ENCODE data around the gene VARS1. TPM values are rescaled to one million over a fixed set of nuclear protein-coding genes. Genes with fewer than 3 reads are reported as not detected.

The VARS1 gene
- total and polyA plus RNA-seq, 5 donors, result 14.8 to 30.6 (median 23.3) TPM

DNA sequence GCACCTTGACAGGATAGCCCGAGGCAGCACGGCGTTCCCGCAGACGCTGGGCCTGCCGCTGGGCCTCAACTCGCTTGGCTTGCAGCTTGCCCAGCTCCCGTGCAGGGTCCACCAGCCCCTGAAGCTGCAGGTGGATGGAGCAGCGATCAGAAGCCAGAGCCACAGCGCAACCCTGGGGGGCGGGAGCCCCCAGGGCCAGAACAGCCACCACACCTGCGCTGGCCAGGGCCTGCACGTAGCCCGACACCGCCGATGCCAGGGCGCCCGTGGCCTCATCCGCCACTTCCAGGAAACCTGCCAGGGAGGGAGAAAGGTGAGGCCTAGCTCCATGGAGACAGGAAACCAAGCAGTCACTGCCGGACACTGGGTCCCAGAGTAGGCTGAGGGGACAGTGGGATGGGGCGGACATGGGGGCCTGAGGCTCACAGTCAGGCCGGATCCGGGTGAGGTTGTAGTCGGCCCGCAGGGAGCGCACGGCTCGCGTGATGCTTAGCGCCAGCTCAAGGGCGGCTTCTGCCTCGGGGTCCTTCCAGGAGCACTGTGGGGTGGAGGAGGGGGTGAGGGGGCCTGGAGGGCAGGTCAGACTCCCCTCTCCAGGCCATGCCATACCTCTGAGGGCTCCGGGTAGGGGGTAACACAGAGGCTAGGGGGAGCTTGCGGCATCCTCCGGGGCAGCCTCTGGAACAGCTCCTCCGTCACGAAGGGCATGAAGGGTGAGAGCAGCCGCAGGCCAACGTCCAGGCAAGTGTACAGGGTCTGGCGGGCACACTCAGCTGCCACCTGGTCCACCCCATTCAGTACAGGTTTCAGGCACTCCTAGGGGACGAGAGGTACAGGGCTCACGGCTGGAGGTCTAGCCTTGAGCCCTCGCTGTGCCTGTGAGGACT lies 16.3 kb downstream of the VARS1 start:
- Histone ChIP-seq H3K4me1 (ENCODE audit: control insufficient read depth, insufficient read depth, low read length) (peaks cover 6% of the 10 kb centered on the region), H3K27ac (ENCODE audit: low read length) (no peak overlapping the region), H3K9me3 (ENCODE audit: control insufficient read depth, low read length) (no peaks in the 10 kb centered on the region), H3K4me3 (ENCODE audit: low read length) (no peak overlapping the region), H3K27me3 (ENCODE audit: control insufficient read depth, insufficient read depth) (no peaks in the 10 kb centered on the region)
- DNase-seq (peak in 2 of 3 donors; percentile 46 to 60), ATAC-seq (no peak)
- intact Hi-C loops (cut with DNase I), result no loop called here
- 92% methylated on average over 43 of the region's 43 CpGs for WGBS

GRCh38 chr6:31778193-31778592 lies 17.4 kb downstream of the VARS1 start:
- intact Hi-C loops (cut with DNase I), result no loop called here
- Histone ChIP-seq H3K27me3 (ENCODE audit: control insufficient read depth, insufficient read depth) (no peaks in the 10 kb centered on the region), H3K4me3 (ENCODE audit: low read length) (no peak overlapping the region), H3K9me3 (ENCODE audit: control insufficient read depth, low read length) (no peaks in the 10 kb centered on the region), H3K27ac (ENCODE audit: low read length) (no peak overlapping the region), H3K4me1 (ENCODE audit: control insufficient read depth, insufficient read depth, low read length) (peaks cover 6% of the 10 kb centered on the region)
- 93% methylated on average over 5 of the region's 5 CpGs for WGBS
- ATAC-seq (no peak), DNase-seq (peak in 2 of 3 donors; percentile 20 to 40)

DNA sequence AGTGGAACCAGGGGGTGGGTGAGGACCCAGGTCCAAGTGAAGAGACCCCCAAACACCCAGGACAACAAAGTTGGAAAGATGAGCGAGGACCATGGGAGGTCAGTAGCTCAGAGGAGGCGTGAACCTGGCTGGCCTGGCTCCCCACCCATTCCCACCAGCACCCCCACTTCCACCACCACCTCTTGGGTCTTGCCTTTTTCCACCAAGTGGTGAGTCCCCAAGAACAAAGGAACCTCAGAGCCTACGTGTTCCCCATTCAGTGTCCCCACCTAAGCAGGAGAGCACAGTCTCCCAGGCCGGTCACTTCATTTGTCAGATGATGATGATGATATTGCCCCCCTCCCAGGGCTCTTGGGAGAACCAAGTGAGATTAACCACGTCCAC lies 17.9 kb downstream of the VARS1 start:
- ATAC-seq (no peak), DNase-seq (no peak)
- no peak overlapping the region for H3K4me3 ChIP-seq (ENCODE audit: low read length)
- no peak overlapping the region for H3K27ac ChIP-seq (ENCODE audit: low read length)
- intact Hi-C loops (cut with DNase I), result no loop called here
- whole genome bisulfite sequencing, result 94% methylated on average over 5 of the region's 5 CpGs
- peaks cover 6% of the 10 kb centered on the region for H3K4me1 ChIP-seq (ENCODE audit: control insufficient read depth, insufficient read depth, low read length)
- H3K9me3 ChIP-seq (ENCODE audit: control insufficient read depth, low read length), result no peaks in the 10 kb centered on the region
- H3K27me3 ChIP-seq (ENCODE audit: control insufficient read depth, insufficient read depth), result no peaks in the 10 kb centered on the region

GRCh38 chr6:31776989-31777666 lies 18.4 kb downstream of the VARS1 start, which contains the start of gene VWA7:
TSS of gene VWA7 (minus strand) at chr6:31777328. CDS start at chr6:31776779, 549 bp downstream.
- intact Hi-C loops (cut with DNase I), result no loop called here
- peak within 1 kb of the TSS; percentile 2 for H3K27ac ChIP-seq (ENCODE audit: low read length)

GRCh38 chr6:31776485-31776988 lies 19.0 kb downstream of the VARS1 start:
- Histone ChIP-seq H3K4me3 (ENCODE audit: low read length) (no peak overlapping the region), H3K4me1 (ENCODE audit: control insufficient read depth, insufficient read depth, low read length) (peaks cover 6% of the 10 kb centered on the region), H3K27me3 (ENCODE audit: control insufficient read depth, insufficient read depth) (no peaks in the 10 kb centered on the region), H3K9me3 (ENCODE audit: control insufficient read depth, low read length) (no peaks in the 10 kb centered on the region), H3K27ac (ENCODE audit: low read length) (no peak overlapping the region)
- DNase-seq (peak in 1 of 3 donors; percentile 35), ATAC-seq (no peak)
- WGBS, result 43% methylated on average over 14 of the region's 14 CpGs
- intact Hi-C loops (cut with DNase I), result no loop called here

More at GRCh38 chr6:31776989-31777666, 18.4 kb downstream of the VARS1 start, which contains the start of gene VWA7:
- H3K4me3 ChIP-seq (ENCODE audit: low read length), result no peak within 1 kb of the TSS
- H3K27me3 ChIP-seq (ENCODE audit: control insufficient read depth, insufficient read depth), result no peaks in the 10 kb centered on the region
- peak; percentile 72 to 85 (median 82) for DNase-seq
- H3K4me1 ChIP-seq (ENCODE audit: control insufficient read depth, insufficient read depth, low read length), result peaks cover 6% of the 10 kb centered on the region
- 13% methylated on average over 15 of the region's 15 CpGs for WGBS
- ATAC-seq, result peak; percentile 77 to 80
- H3K9me3 ChIP-seq (ENCODE audit: control insufficient read depth, low read length), result no peaks in the 10 kb centered on the region

DNA sequence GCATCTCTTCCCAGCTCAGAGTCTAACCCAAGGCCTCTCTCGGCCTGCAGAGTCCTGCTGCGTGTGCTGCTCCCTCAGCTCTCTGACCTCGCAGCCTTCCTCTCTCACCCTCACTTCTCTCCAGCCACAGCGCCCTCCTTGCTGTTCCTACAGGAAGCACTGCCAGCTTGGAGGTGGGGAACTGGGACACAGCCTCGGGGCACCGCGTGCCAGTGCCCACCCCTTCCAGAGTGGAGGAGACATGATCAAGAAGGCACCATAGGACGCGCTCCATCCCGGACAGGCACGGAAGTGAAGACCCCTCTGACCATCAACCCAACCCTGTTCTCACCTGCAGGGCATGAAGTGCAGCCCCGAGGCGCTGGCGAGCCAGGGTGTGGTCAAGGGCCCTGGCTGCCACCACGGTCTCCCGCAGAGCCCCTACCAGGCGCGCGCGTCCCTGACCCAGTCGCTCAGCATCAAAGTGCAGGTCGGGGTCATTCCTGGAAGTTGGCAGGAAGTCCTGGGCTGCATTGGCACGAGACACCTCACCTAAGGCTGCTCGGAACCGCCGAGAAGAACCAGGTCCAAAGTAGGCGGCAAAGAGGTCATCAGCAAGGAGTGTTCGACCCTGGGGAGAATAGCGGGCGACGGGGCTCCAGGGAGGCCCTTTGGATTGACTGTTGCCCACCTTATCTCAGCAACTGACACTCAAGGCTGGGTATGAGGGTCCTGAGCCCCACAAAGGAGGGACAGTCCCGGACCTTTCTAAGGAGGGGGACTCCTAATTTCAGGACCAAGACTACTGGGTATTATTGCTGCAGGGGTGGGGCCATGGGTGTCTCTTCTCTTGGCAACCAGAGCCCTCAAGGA lies 19.7 kb downstream of the VARS1 start:
- DNase-seq (peak in 1 of 3 donors; percentile 30), ATAC-seq (no peak)
- Histone ChIP-seq H3K27me3 (ENCODE audit: control insufficient read depth, insufficient read depth) (no peaks in the 10 kb centered on the region), H3K9me3 (ENCODE audit: control insufficient read depth, low read length) (no peaks in the 10 kb centered on the region), H3K4me1 (ENCODE audit: control insufficient read depth, insufficient read depth, low read length) (peaks cover 6% of the 10 kb centered on the region), H3K27ac (ENCODE audit: low read length) (no peak overlapping the region), H3K4me3 (ENCODE audit: low read length) (no peak overlapping the region)
- intact Hi-C loops (cut with DNase I), result no loop called here
- 90% methylated on average over 32 of the region's 32 CpGs for WGBS

DNA sequence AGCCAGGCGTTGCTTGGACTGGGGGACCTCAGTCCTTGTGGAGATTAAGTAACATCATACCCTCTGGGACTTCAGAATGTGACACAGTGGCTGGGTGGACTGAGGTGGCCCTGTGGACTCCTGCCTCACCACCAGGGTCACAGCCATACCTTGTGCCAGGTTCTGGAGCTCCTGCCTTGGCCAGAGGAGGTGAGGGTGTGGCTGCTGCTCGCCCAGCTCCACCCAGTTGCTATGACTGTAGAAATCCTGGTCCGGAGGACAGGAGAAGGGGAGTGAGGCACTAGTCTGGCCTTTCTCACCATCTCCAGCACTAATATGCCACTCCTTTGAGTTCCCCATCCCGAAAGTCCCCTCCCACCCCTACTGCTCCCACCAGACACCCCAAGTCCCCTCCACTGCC lies 20.4 kb downstream of the VARS1 start:
- Histone ChIP-seq H3K27ac (ENCODE audit: low read length) (no peak overlapping the region), H3K4me1 (ENCODE audit: control insufficient read depth, insufficient read depth, low read length) (peaks cover 6% of the 10 kb centered on the region), H3K27me3 (ENCODE audit: control insufficient read depth, insufficient read depth) (no peaks in the 10 kb centered on the region), H3K4me3 (ENCODE audit: low read length) (no peak overlapping the region), H3K9me3 (ENCODE audit: control insufficient read depth, low read length) (no peaks in the 10 kb centered on the region)
- intact Hi-C loops (cut with DNase I), result no loop called here
- ATAC-seq, result no peak
- peak in 1 of 3 donors; percentile 13 for DNase-seq
- WGBS, result 87% methylated on average over 4 of the region's 4 CpGs

DNA sequence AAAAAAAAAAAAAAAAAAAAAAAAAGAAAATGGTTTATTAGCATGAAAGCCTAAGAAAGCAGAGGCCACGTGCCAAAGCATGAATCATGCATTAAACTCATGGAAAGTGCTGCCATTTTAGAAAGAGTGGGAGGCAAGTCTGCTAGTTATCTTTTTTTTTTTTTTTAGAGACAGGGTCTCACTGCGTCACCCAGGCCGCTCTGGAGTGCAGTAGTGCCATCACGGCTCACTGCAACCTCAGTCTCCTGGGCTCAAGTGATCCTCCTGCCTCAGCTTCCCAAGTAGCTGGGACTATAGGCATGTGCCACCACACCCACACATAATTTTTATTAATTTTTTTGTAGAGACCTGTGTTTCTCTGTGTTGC lies 23.6 kb downstream of the VARS1 start:
- Histone ChIP-seq H3K4me3 (ENCODE audit: low read length) (no peak overlapping the region), H3K27ac (ENCODE audit: low read length) (no peak overlapping the region), H3K9me3 (ENCODE audit: control insufficient read depth, low read length) (no peaks in the 10 kb centered on the region), H3K27me3 (ENCODE audit: control insufficient read depth, insufficient read depth) (no peaks in the 10 kb centered on the region), H3K4me1 (ENCODE audit: control insufficient read depth, insufficient read depth, low read length) (peaks cover 2% of the 10 kb centered on the region)
- DNase-seq, result no peak
- WGBS, result 63% methylated on average over 4 of the region's 4 CpGs
- no peak for ATAC-seq
- intact Hi-C loops (cut with DNase I), result loop anchor here in 1 of 4 donors (5.0 kb wide), 1 partner anchor 35 kb away; the partner anchor contains the start of gene CLIC1

GRCh38 chr6:31770860-31771259 lies 24.7 kb downstream of the VARS1 start:
- Histone ChIP-seq H3K4me1 (ENCODE audit: control insufficient read depth, insufficient read depth, low read length) (no peaks in the 10 kb centered on the region), H3K9me3 (ENCODE audit: control insufficient read depth, low read length) (no peaks in the 10 kb centered on the region), H3K4me3 (ENCODE audit: low read length) (no peak overlapping the region), H3K27me3 (ENCODE audit: control insufficient read depth, insufficient read depth) (no peaks in the 10 kb centered on the region), H3K27ac (ENCODE audit: low read length) (no peak overlapping the region)
- 91% methylated on average over 2 of the region's 2 CpGs for WGBS
- intact Hi-C loops (cut with DNase I), result loop anchor here in 1 of 4 donors (5.0 kb wide), 1 partner anchor 34 kb away; the partner anchor contains the start of gene CLIC1
- ATAC-seq, result no peak
- no peak for DNase-seq

DNA sequence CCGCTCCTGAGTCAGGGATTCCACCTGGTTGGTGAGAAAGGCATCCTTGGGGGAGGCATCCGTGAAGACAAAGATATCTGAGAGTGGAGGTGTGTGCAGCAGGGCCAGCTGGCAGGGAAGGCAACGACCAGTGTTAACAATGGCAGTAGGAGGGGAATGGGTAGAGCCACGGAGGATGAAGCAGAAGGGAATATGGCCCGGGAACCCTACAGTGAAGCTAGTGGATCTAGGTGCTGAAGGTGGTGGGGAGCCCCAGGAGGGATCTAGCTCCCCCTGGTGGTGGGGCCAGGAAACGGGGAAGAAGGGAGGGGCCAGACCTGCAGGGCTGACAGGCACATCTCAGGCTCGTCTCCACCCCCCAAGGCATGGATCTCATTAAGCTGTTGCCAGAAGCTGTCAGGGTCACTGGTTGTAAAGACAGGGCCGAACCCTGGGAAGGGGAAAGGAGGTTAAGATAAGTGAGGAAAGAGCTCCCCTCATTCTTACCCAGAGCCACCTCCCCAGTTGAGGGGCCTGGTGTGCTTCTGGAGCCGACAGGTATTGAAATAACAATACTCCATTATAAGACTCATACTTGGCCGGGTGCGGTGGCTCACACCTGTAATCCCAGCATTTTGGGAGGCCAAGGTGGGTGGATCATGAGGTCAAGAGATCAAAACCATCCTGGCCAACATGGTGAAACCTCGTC lies 25.7 kb downstream of the VARS1 start:
- WGBS, result 61% methylated on average over 12 of the region's 12 CpGs
- H3K27ac ChIP-seq (ENCODE audit: low read length), result no peak overlapping the region
- no peaks in the 10 kb centered on the region for H3K4me1 ChIP-seq (ENCODE audit: control insufficient read depth, insufficient read depth, low read length)
- H3K27me3 ChIP-seq (ENCODE audit: control insufficient read depth, insufficient read depth), result no peaks in the 10 kb centered on the region
- intact Hi-C loops (cut with DNase I), result loop anchor here in 1 of 4 donors (5.0 kb wide), 1 partner anchor 33 kb away; the partner anchor contains the start of gene CLIC1
- no peaks in the 10 kb centered on the region for H3K9me3 ChIP-seq (ENCODE audit: control insufficient read depth, low read length)
- peak; percentile 14 to 66 for ATAC-seq
- peak; percentile 57 to 86 (median 85) for DNase-seq
- H3K4me3 ChIP-seq (ENCODE audit: low read length), result no peak overlapping the region

Measured in right cardiac atrium (tissue), 5 donors.